Measurements from ENCODE around the gene CERS2. TPM values are rescaled to one million over a fixed set of nuclear protein-coding genes. Genes with fewer than 3 reads are reported as not detected.

Gene CERS2
- total RNA-seq, 4 donors from 2014 or later, result 15.0 to 29.1 (median 24.0) TPM

DNA sequence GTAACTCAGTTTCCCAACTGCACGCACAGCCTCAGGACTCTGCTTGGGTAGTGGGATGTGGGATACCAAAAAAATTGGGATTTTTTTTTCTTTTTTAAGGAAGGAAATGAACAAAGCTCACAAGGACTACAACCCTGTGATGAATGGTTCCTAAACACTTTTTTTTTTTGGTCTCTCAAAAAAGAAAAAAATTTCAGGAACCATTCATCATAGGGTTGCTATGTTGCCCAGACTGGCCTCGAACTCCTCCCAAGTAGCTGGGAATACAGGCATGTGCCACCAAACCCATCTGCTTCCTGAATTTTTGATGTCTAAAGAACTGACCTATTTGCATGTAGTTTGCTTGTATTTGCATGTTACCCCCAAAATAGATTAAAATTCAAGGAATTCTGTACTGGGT lies 25.3 kb upstream of the CERS2 start:
- no peaks in the 10 kb centered on the region for H3K9me3 ChIP-seq
- in situ Hi-C loops (cut with MboI; ENCODE audit: low sequenced_read_pairs in 4 of 4), result no loop called here
- H3K36me3 ChIP-seq, result peaks cover 0 to 57% of the 10 kb centered on the region in 2 donors
- no peak overlapping the region for H3K4me3 ChIP-seq
- no peaks in the 10 kb centered on the region for H3K27me3 ChIP-seq
- H3K4me1 ChIP-seq, result peaks cover 34% of the 10 kb centered on the region in 2 donors
- ATAC-seq, result no peak
- no peak for TF ChIP-seq POLR2A (IDR thresholded peaks at IDR 0.05)
- TF ChIP-seq, protein P1, sequence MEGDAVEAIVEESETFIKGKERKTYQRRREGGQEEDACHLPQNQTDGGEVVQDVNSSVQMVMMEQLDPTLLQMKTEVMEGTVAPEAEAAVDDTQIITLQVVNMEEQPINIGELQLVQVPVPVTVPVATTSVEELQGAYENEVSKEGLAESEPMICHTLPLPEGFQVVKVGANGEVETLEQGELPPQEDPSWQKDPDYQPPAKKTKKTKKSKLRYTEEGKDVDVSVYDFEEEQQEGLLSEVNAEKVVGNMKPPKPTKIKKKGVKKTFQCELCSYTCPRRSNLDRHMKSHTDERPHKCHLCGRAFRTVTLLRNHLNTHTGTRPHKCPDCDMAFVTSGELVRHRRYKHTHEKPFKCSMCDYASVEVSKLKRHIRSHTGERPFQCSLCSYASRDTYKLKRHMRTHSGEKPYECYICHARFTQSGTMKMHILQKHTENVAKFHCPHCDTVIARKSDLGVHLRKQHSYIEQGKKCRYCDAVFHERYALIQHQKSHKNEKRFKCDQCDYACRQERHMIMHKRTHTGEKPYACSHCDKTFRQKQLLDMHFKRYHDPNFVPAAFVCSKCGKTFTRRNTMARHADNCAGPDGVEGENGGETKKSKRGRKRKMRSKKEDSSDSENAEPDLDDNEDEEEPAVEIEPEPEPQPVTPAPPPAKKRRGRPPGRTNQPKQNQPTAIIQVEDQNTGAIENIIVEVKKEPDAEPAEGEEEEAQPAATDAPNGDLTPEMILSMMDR (IDR thresholded peaks at IDR 0.05 in 4 of 5, conservative IDR thresholded peaks at IDR 0.05 in 1 of 5), result no peak
- intact Hi-C loops (cut with DNase I; ENCODE audit: low total_unique reads), result loop anchor here (5.0 to 10.0 kb wide), 2 partner anchors 123 to 255 kb away; partner anchors contain the start of genes ARNT and PSMD4
- H3K27ac ChIP-seq, result no peak overlapping the region
- no peak for DNase-seq

DNA sequence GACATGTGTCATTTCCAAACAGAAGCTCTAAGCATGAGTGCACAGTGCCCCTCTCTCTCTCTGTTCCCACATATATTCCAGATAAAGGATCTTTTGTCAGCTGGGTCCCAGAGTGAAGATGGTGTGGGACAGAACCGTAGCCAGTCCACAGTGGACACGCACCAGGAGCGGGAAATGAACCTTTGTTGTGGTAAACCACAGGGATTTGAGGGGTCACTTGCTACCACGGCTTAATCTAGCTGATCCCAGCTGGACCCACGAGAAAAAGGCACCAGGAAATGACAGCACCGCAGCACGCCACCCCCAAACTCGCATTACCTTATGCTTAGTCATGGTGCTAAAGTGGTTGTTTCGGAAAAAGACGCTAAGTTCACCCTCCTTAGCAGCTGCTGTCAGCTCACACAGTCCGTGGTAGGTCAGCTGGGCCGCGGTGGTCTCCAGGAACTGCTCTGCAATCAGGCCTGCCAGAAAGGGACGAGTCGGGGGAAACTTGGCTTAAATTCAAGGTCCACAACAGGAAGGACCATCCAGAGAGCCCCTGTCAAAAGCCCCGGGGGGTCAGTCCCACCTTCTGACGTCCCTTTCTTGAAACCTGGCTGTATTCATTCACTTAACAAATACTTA lies 24.5 kb upstream of the CERS2 start:
- no peak for DNase-seq
- no peak overlapping the region for H3K4me3 ChIP-seq
- ATAC-seq, result no peak
- peaks cover 0 to 57% of the 10 kb centered on the region in 2 donors for H3K36me3 ChIP-seq
- TF ChIP-seq POLR2A (IDR thresholded peaks at IDR 0.05), result no peak
- TF ChIP-seq, protein P1 (IDR thresholded peaks at IDR 0.05 in 4 of 5, conservative IDR thresholded peaks at IDR 0.05 in 1 of 5), result no peak
- peaks cover 27 to 28% of the 10 kb centered on the region in 2 donors for H3K4me1 ChIP-seq
- intact Hi-C loops (cut with DNase I; ENCODE audit: low total_unique reads), result no loop called here
- no peaks in the 10 kb centered on the region for H3K27me3 ChIP-seq
- in situ Hi-C loops (cut with MboI; ENCODE audit: low sequenced_read_pairs in 4 of 4), result no loop called here
- no peaks in the 10 kb centered on the region for H3K9me3 ChIP-seq
- H3K27ac ChIP-seq, result no peak overlapping the region

DNA sequence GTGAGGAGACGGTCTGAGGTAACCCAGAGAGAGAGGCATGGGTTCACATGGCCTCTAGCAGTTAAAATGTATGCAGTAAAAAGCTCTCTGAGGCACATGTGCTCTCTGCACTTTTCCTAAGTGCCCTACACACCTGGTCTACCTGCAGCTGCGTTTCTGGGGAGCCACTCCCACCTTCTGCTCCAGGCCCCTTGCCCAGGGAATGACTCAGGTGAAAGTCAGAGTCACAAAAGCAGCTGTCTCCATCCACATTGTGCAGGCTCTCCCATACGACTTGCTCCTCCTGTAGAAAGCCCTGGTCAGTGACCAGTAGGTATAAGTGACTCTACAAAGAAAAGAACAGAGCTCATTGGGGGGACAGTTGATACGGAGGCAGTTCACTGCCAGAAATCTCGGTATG lies 23.3 kb upstream of the CERS2 start:
- Histone ChIP-seq H3K36me3 (peaks cover 0 to 57% of the 10 kb centered on the region in 2 donors), H3K9me3 (no peaks in the 10 kb centered on the region), H3K27me3 (no peaks in the 10 kb centered on the region), H3K4me1 (peaks cover 15 to 18% of the 10 kb centered on the region in 2 donors), H3K27ac (no peak overlapping the region), H3K4me3 (no peak overlapping the region)
- in situ Hi-C loops (cut with MboI; ENCODE audit: low sequenced_read_pairs in 4 of 4) (no loop called here), intact Hi-C loops (cut with DNase I; ENCODE audit: low total_unique reads) (no loop called here)
- TF ChIP-seq, protein P1 (IDR thresholded peaks at IDR 0.05 in 4 of 5, conservative IDR thresholded peaks at IDR 0.05 in 1 of 5), result no peak
- no peak for TF ChIP-seq POLR2A (IDR thresholded peaks at IDR 0.05)
- DNase-seq, result no peak
- no peak for ATAC-seq

DNA sequence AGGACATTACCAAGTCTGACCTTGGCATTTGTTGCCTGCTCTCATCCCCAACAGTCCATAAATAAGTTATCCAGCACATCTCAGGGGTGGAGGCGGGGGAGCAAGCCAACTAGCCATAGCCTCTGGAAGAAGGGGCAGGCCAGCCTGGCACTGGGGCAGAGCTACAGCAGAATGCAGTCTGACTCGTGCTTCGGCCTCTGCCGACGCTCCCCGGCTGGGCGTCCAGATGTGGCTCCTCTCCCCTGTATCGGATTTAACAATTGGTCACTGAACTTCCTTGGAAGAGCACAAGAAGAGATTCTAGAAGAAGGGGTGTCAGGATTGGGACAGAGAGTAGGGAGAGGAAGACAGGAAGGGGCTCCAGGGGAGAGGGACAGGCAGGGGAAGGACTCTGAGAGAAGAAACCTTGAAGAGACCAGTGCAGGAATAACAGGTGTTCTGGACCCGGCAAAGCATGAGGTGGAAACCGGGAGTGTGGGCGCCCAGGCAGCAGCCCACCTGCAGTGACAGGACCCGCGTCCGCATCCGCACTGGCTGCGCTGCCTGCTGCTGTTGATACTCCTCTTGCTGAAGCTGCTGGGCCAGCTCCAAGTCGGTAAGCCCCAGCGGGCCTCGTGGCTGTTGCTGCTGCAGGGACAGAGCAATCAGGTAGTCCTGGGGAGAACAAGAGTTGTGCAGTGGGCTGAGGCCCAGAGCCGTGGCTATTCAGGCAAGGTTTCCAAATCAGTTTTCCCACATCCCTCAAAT lies 22.7 kb upstream of the CERS2 start:
- Histone ChIP-seq H3K36me3 (peaks cover 0 to 53% of the 10 kb centered on the region in 2 donors), H3K4me1 (peaks cover 10 to 11% of the 10 kb centered on the region in 2 donors), H3K27ac (no peak overlapping the region), H3K4me3 (no peak overlapping the region), H3K27me3 (no peaks in the 10 kb centered on the region), H3K9me3 (no peaks in the 10 kb centered on the region)
- in situ Hi-C loops (cut with MboI; ENCODE audit: low sequenced_read_pairs in 4 of 4) (no loop called here), intact Hi-C loops (cut with DNase I; ENCODE audit: low total_unique reads) (no loop called here)
- ATAC-seq (no peak), DNase-seq (no peak)
- TF ChIP-seq, protein P1 (IDR thresholded peaks at IDR 0.05 in 4 of 5, conservative IDR thresholded peaks at IDR 0.05 in 1 of 5), result no peak
- TF ChIP-seq POLR2A (IDR thresholded peaks at IDR 0.05), result no peak

Measured in gastrocnemius medialis (tissue), 4 donors.